SK-N-SH treated with all-trans-retinoic acid at 6 μM for 48 hours (cell line): Measurements from ENCODE around the gene CCDC144A.

Experiments
- CREB5 ChIP-seq: fragments of 250-450 bp; sonication (Bioruptor Pico); IDR thresholded peaks from 2 replicates; pipeline ENCODE4 v1.5.1; 2020; ENCODE audit warnings: low read depth, mild to moderate bottlenecking, moderate library complexity
- ESRRG ChIP-seq: fragments of 250-450 bp; sonication (Bioruptor Pico); IDR thresholded peaks from 2 replicates; pipeline ENCODE4 v1.6.1; 2021; ENCODE audit warnings: mild to moderate bottlenecking
- ZFP30 ChIP-seq: fragments of 450-650 bp; formaldehyde crosslinking; IDR thresholded peaks from 2 replicates; pipeline ENCODE4 v1.5.0; 2022; ENCODE audit warnings: mild to moderate bottlenecking, moderate library complexity

DNA sequence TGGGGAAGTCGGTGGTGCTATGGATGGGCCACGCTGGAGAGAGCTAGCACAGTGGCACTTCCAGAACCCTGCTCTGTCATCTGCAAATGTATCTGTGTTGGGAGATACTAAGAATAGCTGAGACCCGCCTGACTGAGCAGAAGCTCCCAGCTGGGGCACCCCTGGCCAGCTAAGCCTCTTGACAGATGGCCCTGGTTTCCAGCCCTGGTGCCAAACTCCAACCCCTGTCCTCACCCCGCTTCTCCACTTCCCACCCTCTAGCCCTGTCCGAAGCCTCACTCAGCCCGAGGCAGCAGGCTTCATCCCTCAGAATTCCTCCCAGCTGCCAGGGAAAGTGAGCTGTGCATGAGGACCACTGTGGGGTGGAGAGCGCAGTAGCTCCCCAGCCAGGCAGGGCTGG is 124.4 kb downstream of the CCDC144A start:
- TF ChIP-seq CREB5 (CRISPR knock-in tag), result no peak
- no peak for TF ChIP-seq ZFP30 (CRISPR knock-in tag)
- no peak for TF ChIP-seq ESRRG (CRISPR knock-in tag)
